HG03342 (cell line): Measurements from ENCODE around the gene COL4A1.

ENCODE experiments used
- ATAC-seq: cut with Tn5 transposase; IDR thresholded peaks from one replicate; pipeline ENCODE4 v1.9.1; 2021; ENCODE audit warnings: mild to moderate bottlenecking, moderate library complexity; ENCODE audit not compliant: unreplicated experiment

COL4A1 gene

GRCh38 chr13:110306960-110307766 is at the start of gene COL4A1, which contains the start of gene COL4A2:
COL4A1 (minus strand) TSS chr13:110307157; CDS start chr13:110307027, 130 bp downstream.
COL4A2 (plus strand) TSS chr13:110307284; CDS start chr13:110307904, 620 bp downstream.
- ATAC-seq: no peak

- no peak for ATAC-seq
Measured at GRCh38 chr13:110356362-110356761, 49.4 kb upstream of the COL4A1 start.

- ATAC-seq: no peak
Measured at GRCh38 chr13:110354715-110355473, 47.9 kb upstream of the COL4A1 start.

- ATAC-seq: no peak
Measured at GRCh38 chr13:110354123-110354627, 47.2 kb upstream of the COL4A1 start.

GRCh38 chr13:110353339-110353977 is 46.5 kb upstream of the COL4A1 start:
- no peak for ATAC-seq

- ATAC-seq: no peak
Measured at GRCh38 chr13:110352735-110353134, 45.8 kb upstream of the COL4A1 start.

- no peak for ATAC-seq
Measured at GRCh38 chr13:110351636-110352420, 44.9 kb upstream of the COL4A1 start.

- ATAC-seq: no peak
Measured at GRCh38 chr13:110350509-110350908, 43.6 kb upstream of the COL4A1 start.

GRCh38 chr13:110350049-110350448 is 43.1 kb upstream of the COL4A1 start:
- ATAC-seq: no peak

GRCh38 chr13:110349239-110349638 is 42.3 kb upstream of the COL4A1 start:
- ATAC-seq: no peak

- ATAC-seq: no peak
Measured at GRCh38 chr13:110348309-110349105, 41.5 kb upstream of the COL4A1 start.

GRCh38 chr13:110347535-110348308 is 40.8 kb upstream of the COL4A1 start:
- no peak for ATAC-seq

GRCh38 chr13:110347088-110347487 is 40.1 kb upstream of the COL4A1 start:
- no peak for ATAC-seq

- no peak for ATAC-seq
Measured at GRCh38 chr13:110346661-110347067, 39.7 kb upstream of the COL4A1 start.

- ATAC-seq: no peak
Measured at GRCh38 chr13:110345701-110346100, 38.7 kb upstream of the COL4A1 start.

GRCh38 chr13:110345266-110345665 is 38.3 kb upstream of the COL4A1 start:
- ATAC-seq: no peak

- ATAC-seq: no peak
Measured at GRCh38 chr13:110344320-110344719, 37.4 kb upstream of the COL4A1 start.

GRCh38 chr13:110343241-110343865 is 36.4 kb upstream of the COL4A1 start:
- ATAC-seq: no peak
